Neural progenitor cell (in vitro differentiated cells): ENCODE measurements around the gene GUCY1A2. TPM values are rescaled to one million over a fixed set of nuclear protein-coding genes. Genes with fewer than 3 reads are reported as not detected.

ENCODE experiments used
- DNase-seq: peaks from one replicate; pipeline ENCODE4 v3.0.0-alpha.2; 2016; ENCODE audit warnings: low spot score
- H2AFZ ChIP-seq: fragments of 200-600 bp; sonication (generic); replicated peaks from 2 replicates; pipeline ENCODE4 v1.6.1; 2016; ENCODE audit warnings: antibody characterized with exemption
- H3F3A ChIP-seq: fragments of 200-600 bp; sonication (generic); 2 replicates; pipeline ENCODE4 v1.6.1; 2016; ENCODE audit warnings: antibody characterized with exemption, low read depth
- H3K27ac ChIP-seq: fragments of 200-600 bp; sonication (generic); 2 replicates; pipeline ENCODE4 v1.5.1; 2016; ENCODE audit warnings: mild to moderate bottlenecking
- H3K27me3 ChIP-seq: fragments of 200-600 bp; sonication (generic); 2 replicates; pipeline ENCODE4 v1.6.1; 2016; ENCODE audit warnings: mild to moderate bottlenecking, moderate library complexity
- H3K36me3 ChIP-seq: fragments of 200-600 bp; sonication (generic); 2 replicates; pipeline ENCODE4 v1.5.1; 2016
- H3K4me1 ChIP-seq: fragments of 200-600 bp; sonication (generic); 2 replicates; pipeline ENCODE4 v1.6.1; 2016; ENCODE audit warnings: mixed run types
- H3K4me2 ChIP-seq: fragments of 200-600 bp; sonication (generic); 2 replicates; pipeline ENCODE4 v1.6.1; 2016
- H3K4me3 ChIP-seq: fragments of 200-600 bp; sonication (generic); 2 replicates; pipeline ENCODE4 v1.5.1; 2016
- H3K79me2 ChIP-seq: fragments of 200-600 bp; sonication (generic); 2 replicates; pipeline ENCODE4 v1.6.1; 2016; ENCODE audit warnings: low read depth
- H3K9ac ChIP-seq: fragments of 200-600 bp; sonication (generic); 2 replicates; pipeline ENCODE4 v1.6.1; 2016
- H3K9me3 ChIP-seq: fragments of 200-600 bp; sonication (generic); 2 replicates; pipeline ENCODE4 v1.5.1; 2016; ENCODE audit warnings: low read depth
- H4K20me1 ChIP-seq: fragments of 200-600 bp; sonication (generic); 2 replicates; pipeline ENCODE4 v1.6.1; 2016; ENCODE audit warnings: low read depth
- H3K27ac Mint-ChIP-seq: 3 replicates; pipeline ENCODE4 v1.8.0; 2021; ENCODE audit warnings: mixed read lengths
- H3K27me3 Mint-ChIP-seq: 2 replicates; pipeline ENCODE4 v1.8.0; 2022; ENCODE audit warnings: low read depth, mild to moderate bottlenecking, inconsistent platforms, moderate library complexity, mixed read lengths; ENCODE audit not compliant: insufficient read depth
- H3K36me3 Mint-ChIP-seq: 3 replicates; pipeline ENCODE4 v1.8.0; 2021; ENCODE audit warnings: mixed read lengths
- H3K4me1 Mint-ChIP-seq: 3 replicates; pipeline ENCODE4 v1.8.0; 2021; ENCODE audit warnings: mixed read lengths
- H3K4me3 Mint-ChIP-seq: 3 replicates; pipeline ENCODE4 v1.8.0; 2021; ENCODE audit warnings: mild to moderate bottlenecking, moderate library complexity, mixed read lengths
- H3K9me3 Mint-ChIP-seq: 3 replicates; pipeline ENCODE4 v1.8.0; 2020; ENCODE audit warnings: mixed read lengths
- CTCF ChIP-seq: fragments of 200-600 bp; sonication (generic); IDR thresholded peaks from 2 replicates; pipeline ENCODE4 v1.5.1; 2017; ENCODE audit warnings: antibody characterized with exemption, mild to moderate bottlenecking
- EZH2 ChIP-seq: fragments of 200-600 bp; sonication (generic); IDR thresholded peaks from 2 replicates; pipeline ENCODE4 v1.6.1; 2017; ENCODE audit warnings: antibody characterized with exemption, mild to moderate bottlenecking, moderate library complexity
- EZH2phosphoT487 ChIP-seq: fragments of 200-600 bp; sonication (generic); IDR thresholded peaks from 2 replicates; pipeline ENCODE4 v1.6.1; 2017; ENCODE audit warnings: antibody characterized with exemption
- total RNA-seq: library from RNA; depleted of rRNA; stranded (reverse); fragments of >200 nt; gene quantifications from 2 replicates; pipeline ENCODE4 v1.2.3, GENCODE V29; 2015; ENCODE audit warnings: low replicate concordance

GUCY1A2 gene
- total RNA-seq, 1 donor from 2014 or later, result 0.54 TPM

- Mint-ChIP-seq H3K36me3 (no peaks in the 10 kb centered on the region), H3K27me3 (peaks cover 6% of the 10 kb centered on the region), H3K9me3 (no peaks in the 10 kb centered on the region), H3K4me1 (no peaks in the 10 kb centered on the region), H3K27ac (no peak overlapping the region), H3K4me3 (no peak overlapping the region)
- no peaks in the 10 kb centered on the region for H3K27me3 ChIP-seq
- no peak overlapping the region for H3K4me3 ChIP-seq
- H3K79me2 ChIP-seq, result no peaks in the 10 kb centered on the region
- no peaks in the 10 kb centered on the region for H3K4me1 ChIP-seq
- no peak overlapping the region for H3K27ac ChIP-seq
- no peak overlapping the region for H3K4me2 ChIP-seq
- H3K36me3 ChIP-seq, result no peaks in the 10 kb centered on the region
- no peaks in the 10 kb centered on the region for H4K20me1 ChIP-seq
- TF ChIP-seq EZH2phosphoT487 (no peak), CTCF (no peak), EZH2 (no peak)
- H2AFZ ChIP-seq, result no peak overlapping the region
- no peak overlapping the region for H3K9ac ChIP-seq
- no peaks in the 10 kb centered on the region for H3F3A ChIP-seq
- DNase-seq, result no peak
- H3K9me3 ChIP-seq, result no peaks in the 10 kb centered on the region
Measured at GRCh38 chr11:106656646-106657045, 361.6 kb downstream of the GUCY1A2 start.

- TF ChIP-seq CTCF (no peak), EZH2phosphoT487 (no peak), EZH2 (no peak)
- no peak overlapping the region for H3K27ac Mint-ChIP-seq
- no peak overlapping the region for H3K4me2 ChIP-seq
- no peaks in the 10 kb centered on the region for H3K79me2 ChIP-seq
- no peaks in the 10 kb centered on the region for H3K4me1 Mint-ChIP-seq
- H4K20me1 ChIP-seq, result no peaks in the 10 kb centered on the region
- H3K27me3 Mint-ChIP-seq, result no peaks in the 10 kb centered on the region
- H3K36me3 Mint-ChIP-seq, result no peaks in the 10 kb centered on the region
- no peak overlapping the region for H3K9ac ChIP-seq
- no peaks in the 10 kb centered on the region for H3K4me1 ChIP-seq
- H3K9me3 Mint-ChIP-seq, result no peaks in the 10 kb centered on the region
- no peaks in the 10 kb centered on the region for H3K36me3 ChIP-seq
- no peaks in the 10 kb centered on the region for H3K9me3 ChIP-seq
- H3F3A ChIP-seq, result no peaks in the 10 kb centered on the region
- H3K27me3 ChIP-seq, result no peaks in the 10 kb centered on the region
- no peak overlapping the region for H3K4me3 ChIP-seq
- no peak overlapping the region for H3K4me3 Mint-ChIP-seq
- H3K27ac ChIP-seq, result no peak overlapping the region
- no peak overlapping the region for H2AFZ ChIP-seq
- no peak for DNase-seq
Measured at GRCh38 chr11:106644824-106645223, 373.5 kb downstream of the GUCY1A2 start.

- H3K27ac Mint-ChIP-seq, result no peak overlapping the region
- Histone ChIP-seq H3F3A (no peaks in the 10 kb centered on the region), H3K4me3 (no peak overlapping the region), H3K9ac (no peak overlapping the region), H3K9me3 (no peaks in the 10 kb centered on the region), H3K27ac (no peak overlapping the region), H3K79me2 (no peaks in the 10 kb centered on the region), H3K4me2 (no peak overlapping the region), H3K4me1 (no peaks in the 10 kb centered on the region), H3K27me3 (no peaks in the 10 kb centered on the region), H3K36me3 (no peaks in the 10 kb centered on the region), H2AFZ (no peak overlapping the region), H4K20me1 (no peaks in the 10 kb centered on the region)
- H3K4me1 Mint-ChIP-seq, result no peaks in the 10 kb centered on the region
- H3K9me3 Mint-ChIP-seq, result no peaks in the 10 kb centered on the region
- no peaks in the 10 kb centered on the region for H3K36me3 Mint-ChIP-seq
- H3K4me3 Mint-ChIP-seq, result no peak overlapping the region
- no peaks in the 10 kb centered on the region for H3K27me3 Mint-ChIP-seq
- DNase-seq, result no peak
- TF ChIP-seq EZH2 (no peak), EZH2phosphoT487 (no peak), CTCF (no peak)
Measured at GRCh38 chr11:106642331-106642730, 375.9 kb downstream of the GUCY1A2 start.
